ENCODE data around the gene MFGE8.

MFGE8 gene

DNA sequence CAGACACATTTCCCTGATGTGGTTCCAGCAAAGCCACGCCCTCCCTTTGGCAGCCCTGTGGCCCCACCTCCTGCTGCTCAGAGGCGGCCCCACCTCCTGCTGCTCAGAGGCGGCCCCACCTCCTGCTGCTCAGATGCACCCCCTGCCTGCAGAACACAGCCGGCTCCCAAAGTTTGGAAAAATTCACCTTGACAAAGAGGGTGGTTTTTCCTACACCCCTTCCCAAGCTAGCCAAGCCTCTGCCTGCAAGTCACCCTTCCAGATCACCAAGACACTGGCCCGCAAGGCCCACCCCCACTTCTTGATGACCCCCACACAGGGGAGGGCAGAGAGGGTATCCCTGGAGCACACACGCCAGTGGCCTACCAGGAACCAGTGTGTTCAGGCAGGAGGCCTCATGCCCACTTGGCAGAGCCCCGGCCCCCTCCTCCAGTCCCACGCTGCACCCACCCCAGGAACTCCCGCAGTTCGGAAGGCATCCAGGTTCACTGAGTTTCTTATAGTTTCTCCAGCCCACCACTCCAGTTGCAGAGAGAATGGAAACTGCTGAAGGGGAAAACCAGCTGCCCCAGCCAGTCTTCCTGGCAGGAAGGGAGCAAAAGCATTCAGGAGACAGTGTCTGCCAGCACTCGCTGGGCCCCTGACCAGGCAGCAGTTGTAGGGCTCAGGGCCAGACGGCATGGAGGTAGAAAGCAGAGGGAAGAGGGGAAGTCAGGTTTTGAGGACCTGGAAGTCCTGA lies 15.6 kb downstream of the MFGE8 start:
- peak; percentile 57 to 93 for DNase-seq

DNA sequence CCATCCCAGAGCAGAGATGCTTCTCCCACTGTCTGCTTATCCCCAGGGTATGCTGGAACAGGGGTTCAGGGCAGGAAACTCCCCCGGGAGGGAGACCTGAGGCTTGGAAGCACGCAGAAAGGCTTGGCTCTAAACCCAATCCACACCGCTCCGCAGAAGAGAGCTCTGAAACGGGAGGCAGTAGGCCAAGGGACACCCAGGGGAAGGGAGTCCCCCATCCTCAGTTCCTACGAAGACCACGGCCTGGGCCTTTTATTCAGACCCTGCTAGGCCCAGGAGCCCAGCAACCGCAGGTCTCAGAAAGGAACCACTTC lies 16.1 kb downstream of the MFGE8 start:
- no peak for DNase-seq

DNA sequence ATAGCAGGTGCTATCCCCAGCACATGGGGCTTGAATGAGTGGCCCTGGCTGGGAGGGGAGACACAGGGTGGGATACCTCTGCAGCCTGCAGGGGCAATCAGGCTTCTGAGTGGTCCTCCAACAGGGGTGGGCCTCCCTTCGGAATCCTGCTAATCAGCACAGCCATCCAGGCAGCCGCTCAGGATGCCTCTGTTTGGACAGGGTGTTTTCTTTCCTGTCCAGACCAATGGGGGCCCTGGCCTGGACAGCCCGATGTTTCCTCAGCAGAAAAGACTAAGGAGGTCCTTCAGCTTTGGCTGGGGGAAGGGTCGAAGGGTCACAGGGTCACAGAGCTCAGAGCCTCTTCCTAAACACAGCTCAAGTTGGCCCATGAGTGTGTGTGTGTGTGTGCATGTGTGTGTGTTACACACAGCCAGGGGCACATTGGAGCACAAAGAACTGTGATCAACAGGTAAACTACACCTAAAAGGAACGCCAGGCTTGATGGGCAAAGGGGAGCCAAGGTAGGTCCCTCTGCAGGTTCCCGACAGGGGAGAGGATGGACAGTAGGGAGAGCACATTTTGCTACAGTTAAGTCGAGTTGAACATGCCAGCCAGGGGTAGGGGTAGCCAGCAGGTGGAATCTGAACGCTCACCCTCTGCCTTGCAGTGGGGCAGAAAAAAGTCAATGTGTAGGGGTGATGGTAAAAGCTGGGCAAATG lies 16.7 kb downstream of the MFGE8 start:
- no peak for DNase-seq

DNA sequence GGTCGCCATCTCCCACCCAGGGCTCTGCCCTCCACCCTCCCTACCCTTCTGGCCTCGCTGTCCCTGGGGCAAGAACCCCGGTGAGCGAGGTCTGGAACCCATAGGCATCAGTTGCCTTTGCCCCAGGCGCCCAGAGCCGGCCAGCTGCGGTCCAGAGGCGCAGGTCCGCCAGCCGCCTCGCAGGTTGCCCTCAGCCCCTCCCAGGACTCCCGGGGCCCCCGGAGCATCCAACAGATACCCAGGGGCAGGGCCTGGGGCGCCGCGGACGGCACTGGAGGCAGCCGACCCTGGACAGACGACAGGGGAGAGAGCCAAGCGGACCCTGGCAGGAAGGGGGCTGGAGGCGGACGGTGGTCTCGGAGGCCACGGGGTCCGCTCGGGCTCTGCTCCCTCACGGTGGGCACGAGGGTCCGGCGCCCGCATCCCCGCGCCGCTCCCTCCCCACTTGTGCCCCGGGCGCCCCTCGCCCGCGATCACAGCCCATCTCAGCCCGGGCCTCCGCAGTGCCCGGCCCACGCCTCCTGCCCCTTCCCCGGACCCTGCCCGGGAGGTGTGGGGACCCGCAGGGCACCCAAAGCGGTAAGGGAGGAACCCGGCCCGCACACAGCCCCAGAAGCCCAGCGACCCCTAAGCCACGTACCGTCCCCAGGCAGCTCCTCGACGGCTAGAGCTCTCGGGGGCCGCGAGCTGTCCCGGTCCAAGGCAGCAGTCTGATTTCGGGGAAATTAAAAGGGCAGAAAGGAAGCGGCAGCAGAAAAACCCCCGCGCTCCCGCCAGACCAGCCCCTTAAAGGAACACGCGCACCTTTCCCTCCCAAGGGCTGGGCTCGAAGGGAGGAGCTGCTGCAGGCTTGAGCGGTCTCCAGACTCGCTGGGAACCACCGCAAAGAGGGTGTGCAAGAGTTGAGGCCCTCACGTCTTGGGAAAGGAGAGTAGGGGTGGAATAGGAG lies 18.1 kb downstream of the MFGE8 start, which contains the start of gene HAPLN3:
TSS of gene HAPLN3 (minus strand) at position 726 of the 949 bp plus-strand sequence. CDS start 8,246 bp downstream, outside the sequence.
- peak in 1 of 2 experiments; percentile 72 for DNase-seq

DNA sequence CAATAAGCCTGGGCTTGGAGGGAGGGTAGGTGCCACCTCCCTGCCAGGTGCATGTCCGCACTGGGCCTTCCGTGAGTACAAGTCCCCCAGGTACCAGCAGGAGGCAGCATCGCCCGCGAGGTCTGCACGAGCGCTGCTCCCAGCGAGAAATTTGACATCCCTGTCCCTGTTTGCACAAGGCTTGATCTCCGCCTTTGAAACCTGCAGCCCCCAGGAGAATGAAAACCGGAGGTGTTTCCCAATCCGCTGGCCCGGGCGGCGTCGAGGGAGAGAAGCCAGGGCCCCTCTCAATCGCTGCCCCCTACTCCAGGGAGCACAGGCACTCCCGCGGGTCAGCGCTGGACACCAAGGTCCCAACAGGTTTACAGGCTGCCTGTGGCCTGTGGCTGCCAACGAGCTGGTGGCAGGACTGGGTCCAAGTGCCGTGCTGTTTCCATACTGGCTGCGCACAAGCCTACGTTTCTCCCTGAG lies 18.8 kb downstream of the MFGE8 start:
- DNase-seq, result peak; percentile 63 to 93

DNA sequence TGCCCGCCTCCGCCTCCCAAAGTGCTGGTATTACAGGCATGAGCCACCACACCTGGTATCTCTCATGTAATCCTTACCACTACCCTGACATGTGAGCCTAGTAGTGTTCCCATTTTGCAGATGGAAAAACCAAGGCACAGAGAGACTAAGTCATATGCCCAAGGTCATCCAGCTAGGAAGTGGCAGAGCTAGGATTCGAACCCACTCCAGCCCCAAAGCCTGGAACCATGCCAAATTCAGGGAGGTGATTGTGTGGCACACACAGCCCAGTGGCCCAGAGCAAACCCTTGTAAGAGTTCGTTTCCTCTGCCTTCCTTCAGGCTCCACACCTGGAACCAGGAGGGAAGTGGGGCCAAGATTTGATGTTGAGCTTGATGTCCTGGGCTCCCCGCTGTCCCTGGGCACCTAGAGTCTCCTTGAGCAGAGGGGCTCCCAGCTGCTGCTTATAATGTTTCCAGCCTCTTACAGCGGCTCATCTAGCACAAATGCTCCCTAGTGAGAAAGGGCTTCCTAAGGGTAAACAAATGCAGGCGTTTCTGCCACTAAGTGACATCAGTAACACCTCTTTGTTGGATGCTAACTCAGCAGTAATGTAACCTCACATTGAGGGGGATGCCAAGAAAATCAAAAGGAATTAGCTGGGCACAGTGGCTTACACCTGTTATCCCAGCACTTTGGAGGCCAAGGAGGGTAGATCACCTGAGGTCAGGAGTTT lies 21.5 kb downstream of the MFGE8 start:
- DNase-seq, result no peak

DNA sequence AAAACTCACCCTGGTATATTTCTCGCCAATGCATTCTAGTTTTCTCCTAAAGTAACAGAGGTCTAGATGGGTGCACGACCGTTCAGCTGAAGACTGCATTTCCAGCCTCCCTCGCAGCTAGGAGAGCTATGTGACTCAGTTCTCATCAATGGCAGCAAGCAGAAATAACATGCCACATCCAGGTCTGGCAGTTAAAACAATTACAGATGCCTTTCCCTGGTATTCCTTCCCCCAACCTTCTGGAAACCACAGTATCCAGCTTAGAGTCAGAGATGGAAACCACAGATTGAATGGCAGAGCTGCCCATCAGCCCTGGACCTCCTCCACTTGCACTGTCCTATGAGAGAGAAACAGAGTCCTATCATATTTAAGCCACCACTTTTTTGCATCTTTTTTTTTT lies 22.7 kb downstream of the MFGE8 start:
- no peak for DNase-seq

DNA sequence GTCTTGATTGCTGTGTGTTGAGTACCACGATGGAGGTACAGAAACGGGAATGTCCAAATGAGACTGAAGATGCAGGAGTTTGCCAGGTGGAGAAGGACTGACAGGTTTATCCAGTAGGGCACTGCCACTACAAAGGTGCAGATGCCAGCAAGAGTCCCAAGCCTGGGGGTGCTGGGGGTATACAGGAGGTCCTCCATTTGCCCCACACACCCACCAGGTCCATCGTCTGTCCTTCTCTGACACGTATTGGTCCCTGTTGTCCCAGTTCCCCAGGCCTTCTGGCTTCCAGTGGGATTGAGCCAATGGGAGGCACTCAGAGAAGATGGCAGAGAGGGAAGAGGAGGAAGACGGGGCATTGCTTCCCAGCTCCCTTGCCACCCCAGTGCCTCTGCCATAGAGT lies 24.5 kb downstream of the MFGE8 start:
- no peak for DNase-seq

DNA sequence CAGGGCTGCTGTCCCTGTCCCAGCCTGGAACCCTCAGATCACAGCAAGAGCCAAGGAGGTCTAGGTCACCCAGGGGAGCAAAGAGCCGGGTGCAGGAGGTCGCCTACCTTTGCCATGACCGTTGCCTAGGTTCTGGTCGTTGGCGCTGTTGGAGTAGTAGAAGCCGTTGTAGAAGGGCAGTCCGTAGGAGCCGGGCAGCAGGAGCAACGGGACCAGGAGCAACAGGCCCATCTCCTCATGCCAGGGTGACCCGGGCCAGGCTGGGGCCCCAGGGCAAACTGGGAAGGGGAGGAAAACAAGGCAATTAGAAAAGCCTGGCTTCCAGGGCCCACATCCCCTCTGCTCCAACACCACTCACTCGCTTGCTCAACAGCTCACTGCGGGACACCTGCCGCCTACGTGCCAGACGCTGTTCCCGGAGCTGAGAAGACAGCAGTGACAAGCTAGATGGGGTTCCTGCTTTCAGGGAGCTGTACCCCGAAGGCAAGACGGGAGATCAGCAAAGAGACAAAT lies 26.1 kb downstream of the MFGE8 start:
- DNase-seq, result no peak

DNA sequence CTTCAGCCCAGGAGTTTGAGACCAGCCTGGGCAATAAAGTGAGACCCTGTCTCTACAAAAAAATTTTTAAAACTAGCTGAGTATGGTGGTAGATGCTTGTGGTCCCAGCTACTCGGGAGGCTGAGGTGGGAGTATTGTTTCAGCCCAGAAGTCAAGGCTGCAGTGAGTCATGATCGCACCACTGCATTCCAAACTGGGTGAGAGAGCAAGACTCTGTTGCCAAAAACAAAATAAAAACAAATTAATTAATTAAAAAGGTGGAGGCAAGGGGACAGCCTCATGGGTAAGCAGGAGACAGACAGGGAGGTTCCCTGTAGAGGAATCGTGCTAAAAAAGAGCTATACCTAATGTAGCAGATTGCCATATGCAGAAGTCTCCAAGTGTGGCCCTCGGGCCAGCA lies 30.4 kb downstream of the MFGE8 start:
- DNase-seq, result no peak

DNA sequence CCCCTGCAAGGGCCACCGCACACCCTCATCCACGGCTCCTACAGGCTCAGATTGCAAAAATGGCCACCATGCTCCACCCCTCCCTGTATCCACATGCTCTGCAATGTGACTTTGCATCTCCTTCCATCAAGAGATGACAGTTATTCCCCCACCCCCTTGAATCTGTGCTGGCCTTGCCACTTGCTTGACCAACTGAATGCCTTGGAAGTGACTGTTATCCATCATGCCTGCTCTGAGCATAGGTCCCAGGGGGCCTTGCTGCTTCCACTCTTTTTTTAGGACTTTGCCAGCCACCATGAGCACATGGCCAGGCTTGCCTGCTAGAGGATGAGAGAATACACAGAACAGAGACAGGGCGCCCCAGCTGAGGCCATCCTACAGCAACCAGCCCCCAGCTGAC lies 31.4 kb downstream of the MFGE8 start:
- DNase-seq, result no peak

DNA sequence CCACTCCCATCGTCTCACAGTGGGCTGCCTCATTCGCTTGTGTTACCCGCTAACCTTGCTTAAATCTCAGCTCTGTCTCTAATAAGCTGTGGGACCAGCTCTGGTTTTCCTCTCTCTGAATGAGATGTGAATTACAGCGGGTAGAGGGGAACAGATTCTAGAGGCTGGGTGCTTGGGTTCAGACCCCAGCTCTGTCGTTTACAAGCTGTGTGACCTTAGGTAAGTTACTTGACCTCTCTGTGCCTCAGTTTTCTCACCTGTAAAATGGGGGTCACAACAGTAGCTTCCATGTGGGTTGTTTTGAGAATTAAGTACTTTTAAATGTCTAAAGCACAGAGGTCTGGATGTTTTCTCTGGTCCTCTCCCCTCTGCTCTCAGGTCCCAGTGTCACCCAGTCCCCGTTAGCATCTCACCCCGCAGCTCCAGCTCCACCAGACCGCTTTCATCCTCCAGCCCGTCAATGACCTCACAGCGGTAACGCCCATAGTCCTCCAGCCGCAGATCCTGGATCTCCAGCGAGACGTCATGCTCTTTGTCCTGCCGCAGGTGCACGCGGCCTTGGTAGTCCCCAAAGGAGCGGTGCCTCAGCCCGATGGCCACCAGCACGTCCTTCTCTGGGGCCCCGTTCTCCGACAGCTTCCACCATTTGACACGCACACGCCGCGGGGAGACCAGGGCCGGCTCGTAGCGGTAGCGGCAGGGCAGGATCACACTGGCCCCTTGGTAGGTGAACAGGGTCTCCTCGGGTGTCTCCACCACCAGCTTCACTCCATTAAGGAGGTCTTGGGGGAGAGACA lies 32.0 kb downstream of the MFGE8 start:
- DNase-seq, result no peak

DNA sequence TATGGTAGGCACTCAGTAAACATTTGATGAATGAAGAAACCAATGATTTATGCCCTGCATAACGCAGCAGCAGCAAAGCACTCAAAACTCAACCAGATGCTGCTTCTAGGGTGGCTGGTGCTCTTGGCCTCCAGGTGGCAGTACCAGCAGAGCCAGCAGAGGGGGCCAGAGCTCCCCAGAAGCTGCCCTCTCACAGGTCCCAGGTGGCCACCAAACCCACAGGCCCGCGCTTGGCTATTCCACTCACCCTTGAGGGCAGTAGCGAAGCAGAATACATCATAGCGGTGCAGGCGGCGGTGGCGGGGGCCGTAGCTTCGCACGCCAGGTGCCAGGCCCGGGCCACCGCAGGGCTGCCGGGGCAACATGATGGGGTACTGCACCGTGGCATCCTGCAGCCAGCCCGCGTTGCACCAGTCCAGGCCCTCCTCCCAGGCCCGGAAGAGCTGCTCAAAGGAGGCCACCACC lies 34.4 kb downstream of the MFGE8 start:
- DNase-seq, result peak; percentile 46 to 93

DNA sequence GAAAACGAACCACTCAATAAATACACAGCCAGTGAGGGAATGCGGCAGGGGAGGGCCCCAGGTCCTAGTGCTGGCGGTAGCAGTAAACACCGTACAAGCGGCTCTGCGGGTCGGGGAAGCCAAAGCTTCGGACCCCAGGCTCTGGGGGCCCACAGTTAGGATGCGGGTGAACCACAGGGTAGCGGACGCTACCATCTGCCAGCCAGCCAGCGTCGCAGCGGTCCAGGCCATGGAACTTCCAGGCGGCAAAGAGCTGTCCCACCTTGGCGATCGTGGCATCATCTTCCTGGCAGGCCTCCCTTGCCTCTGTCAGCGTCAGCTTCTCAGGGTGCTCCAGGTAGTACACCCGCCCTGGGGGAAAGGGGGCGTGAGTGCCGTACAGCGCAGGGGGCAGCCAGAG lies 35.3 kb downstream of the MFGE8 start:
- DNase-seq, result no peak

DNA sequence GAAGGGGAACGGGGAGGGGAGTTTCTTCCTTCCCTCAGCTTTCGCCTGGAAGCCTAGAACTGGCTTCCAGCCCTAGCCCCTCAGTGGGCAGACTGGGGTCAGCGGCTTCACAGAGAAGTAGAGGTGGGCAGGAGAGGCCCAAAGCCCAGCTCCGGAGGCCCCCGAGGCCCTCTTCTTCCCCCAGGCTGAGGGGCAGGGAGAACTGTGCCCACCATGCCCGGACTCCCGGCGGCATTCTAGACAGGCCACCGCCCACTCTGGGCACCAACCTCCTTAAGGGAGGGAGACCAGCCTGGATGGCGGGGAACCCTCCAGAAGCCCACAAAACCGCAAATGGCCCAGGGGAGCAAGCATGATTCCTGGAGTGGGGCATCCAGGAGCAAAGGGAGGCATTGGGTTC lies 35.8 kb downstream of the MFGE8 start:
- no peak for DNase-seq

DNA sequence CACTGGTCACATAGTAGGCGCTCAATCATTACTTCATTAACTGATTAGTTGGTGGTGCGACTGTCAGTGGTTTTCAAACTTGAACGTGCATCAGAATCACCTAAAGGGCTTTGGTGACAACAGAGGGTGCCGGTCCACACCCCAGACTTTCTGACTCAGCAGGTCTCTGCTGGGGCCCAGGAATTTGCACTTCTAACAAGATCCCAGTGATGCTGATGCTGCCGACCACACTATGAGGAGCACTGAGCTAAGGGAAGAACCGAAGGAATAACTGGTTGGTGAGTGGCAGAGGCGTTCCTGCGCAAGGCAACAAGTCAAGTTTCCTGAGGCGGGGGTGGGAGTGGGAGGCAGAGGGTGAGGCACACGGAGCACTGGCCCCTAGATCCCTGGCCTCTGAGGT lies 36.6 kb downstream of the MFGE8 start:
- no peak for DNase-seq

DNA sequence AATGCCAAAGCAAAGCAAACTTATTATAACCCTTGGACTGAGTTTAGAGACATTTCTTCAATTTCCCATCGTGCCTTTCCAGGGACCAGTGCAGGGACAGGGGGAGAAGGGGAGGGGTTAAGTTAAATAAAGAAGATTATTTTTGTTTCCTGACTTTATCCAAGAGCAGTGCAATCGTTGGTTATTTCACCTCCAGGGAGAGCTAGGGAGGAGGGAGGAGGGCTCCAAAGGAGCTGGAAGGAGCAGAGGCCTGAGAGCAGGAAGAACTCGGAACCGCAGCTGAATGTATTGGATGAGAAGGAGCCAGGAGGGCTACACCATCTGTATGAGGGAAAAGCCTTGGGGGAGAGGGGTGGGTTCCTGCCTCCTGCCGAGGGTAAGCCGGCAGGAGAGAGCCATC lies 38.5 kb downstream of the MFGE8 start:
- DNase-seq, result no peak

DNA sequence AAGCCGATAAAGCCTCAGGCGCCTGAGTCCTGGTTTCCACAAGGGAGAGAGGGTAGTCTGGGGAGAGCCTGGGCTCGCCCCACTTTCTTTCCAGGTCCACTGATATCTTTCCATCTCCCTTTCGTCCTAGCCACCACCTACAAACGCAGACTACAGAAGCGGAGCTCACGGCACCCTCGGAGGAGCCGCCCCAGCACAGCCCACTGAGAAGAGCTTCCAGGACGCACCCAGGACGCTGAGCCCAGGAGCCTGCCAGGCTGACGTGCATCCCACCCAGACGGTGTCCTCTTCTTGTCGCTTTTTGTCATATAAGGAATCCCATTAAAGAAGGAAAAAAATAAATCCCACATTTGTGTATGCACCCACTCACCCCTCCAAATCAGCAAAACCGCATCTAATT lies 38.9 kb downstream of the MFGE8 start:
- no peak for DNase-seq

DNA sequence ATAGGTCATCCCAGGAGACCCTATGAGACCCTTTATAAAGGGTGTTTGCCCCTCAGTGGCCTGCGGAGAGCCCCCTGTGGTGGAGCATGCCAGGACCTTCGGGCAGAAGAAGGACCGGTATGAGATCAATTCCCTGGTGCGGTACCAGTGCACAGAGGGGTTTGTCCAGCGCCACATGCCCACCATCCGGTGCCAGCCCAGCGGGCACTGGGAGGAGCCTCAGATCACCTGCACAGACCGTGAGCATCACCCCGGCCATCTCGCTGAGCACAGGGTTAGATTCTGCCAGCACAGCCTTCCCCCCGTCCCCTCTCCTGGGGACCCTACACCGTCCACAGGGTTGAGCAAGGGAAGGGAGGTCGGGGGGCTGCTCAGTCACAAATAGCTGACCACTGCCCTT lies 39.4 kb downstream of the MFGE8 start:
- no peak for DNase-seq

DNA sequence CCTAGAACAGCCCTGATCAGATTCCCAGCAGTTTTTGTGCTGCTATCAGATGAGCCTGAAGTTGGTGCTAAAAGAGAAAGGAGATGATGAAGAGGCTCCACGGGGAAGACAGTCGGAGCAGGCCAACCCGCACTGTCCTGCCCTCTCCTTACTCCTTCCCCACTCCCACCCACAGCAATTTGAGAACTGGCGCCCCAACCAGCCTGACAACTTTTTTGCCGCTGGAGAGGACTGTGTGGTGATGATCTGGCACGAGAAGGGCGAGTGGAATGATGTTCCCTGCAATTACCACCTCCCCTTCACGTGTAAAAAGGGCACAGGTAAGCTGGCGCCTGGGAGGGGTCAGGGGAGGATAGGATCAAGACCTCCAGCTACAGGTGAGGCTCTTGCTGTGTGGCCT lies 40.5 kb downstream of the MFGE8 start:
- DNase-seq, result no peak

DNA sequence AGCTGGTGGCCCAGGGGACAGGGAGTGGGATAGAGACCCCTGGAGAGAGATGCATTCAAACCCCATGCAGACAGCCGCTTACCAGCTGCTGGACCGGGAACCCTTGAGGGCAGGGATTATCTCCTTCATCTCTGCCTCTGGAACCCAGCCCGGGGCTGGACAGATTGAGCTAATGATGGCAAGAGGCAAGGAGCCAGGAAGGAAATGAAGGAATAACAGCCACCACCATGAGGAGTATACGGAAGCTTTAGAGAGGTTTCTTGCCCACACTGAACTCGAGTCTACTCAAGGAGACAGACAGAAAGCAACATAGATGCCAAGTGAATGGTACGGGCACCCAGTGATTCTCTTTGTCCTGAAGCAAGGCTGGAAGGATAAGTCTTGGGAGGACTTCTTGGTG lies 41.1 kb downstream of the MFGE8 start:
- DNase-seq, result no peak

DNA sequence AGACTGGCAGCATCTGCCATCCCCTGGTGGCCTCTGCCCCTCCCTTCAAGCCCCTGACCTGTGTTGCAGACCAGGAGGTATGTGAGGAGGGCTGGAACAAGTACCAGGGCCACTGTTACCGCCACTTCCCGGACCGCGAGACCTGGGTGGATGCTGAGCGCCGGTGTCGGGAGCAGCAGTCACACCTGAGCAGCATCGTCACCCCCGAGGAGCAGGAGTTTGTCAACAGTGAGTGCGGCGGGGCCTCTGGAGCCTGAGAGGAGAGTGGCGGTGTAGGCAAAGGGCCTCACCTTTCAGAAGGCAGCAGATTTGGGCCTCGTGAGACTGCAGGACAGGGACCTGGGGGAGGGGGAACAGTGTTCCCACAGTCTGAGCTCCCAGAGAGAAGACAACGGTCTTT lies 41.9 kb downstream of the MFGE8 start:
- no peak for DNase-seq

Data from NCI-H526 (cell line).